ENCODE data around the gene MCUR1. TPM values are rescaled to one million over a fixed set of nuclear protein-coding genes. Genes with fewer than 3 reads are reported as not detected.

Gene MCUR1
- total and polyA plus RNA-seq, 10 of the 15 experiments (the other 5 are each of a cell fraction or from before 2014, with no cell fraction given): 4.4 to 43.9 (median 18.3) TPM

GRCh38 chr6:13764996-13765395, 49.4 kb downstream of the MCUR1 start:
- 45% methylated on average over 9 of the region's 9 CpGs for WGBS (ENCODE audit: insufficient coverage, insufficient replicate concordance, low lambda C conversion rate, missing lambda C conversion rate)
- ChIA-PET RAD21 (ENCODE audit: unreplicated experiment) (interaction anchor here (0.9 to 1.0 kb wide), 2 partner anchors 150 to 430 kb away, joined by 3 read pairs; partner anchors contain the start of gene NOL7), CTCF (interaction anchor here (1.2 to 1.5 kb wide), 2 partner anchors 19 to 364 kb away, joined by 3 read pairs; no protein-coding TSS in a partner anchor), SMC1A (ENCODE audit: uncharacterized antibody, unreplicated experiment) (interaction anchor here (1.4 to 2.0 kb wide), 3 partner anchors 18 to 190 kb away, joined by 4 to 6 read pairs (median 4); partner anchors contain the start of gene SIRT5), POLR2A (no interaction called here)
- DNase-seq (ENCODE audit: low read depth, low spot score) (peak; percentile 16), ATAC-seq (peak; percentile 70), FAIRE-seq (no peak)
- intact Hi-C loops (cut with micrococcal nuclease; ENCODE audit: unreplicated experiment) (no loop called here), in situ Hi-C loops (cut with MboI) (no loop called here)
- no peaks in the 10 kb centered on the region for H3K79me2 ChIP-seq (ENCODE audit: control insufficient read depth, insufficient read depth, low read length)
- H3K36me3 ChIP-seq (ENCODE audit: control insufficient read depth in 2 of 2, insufficient read depth in 2 of 2, low read length in 1 of 2): no peaks in the 10 kb centered on the region
- no peak overlapping the region for H3K27ac ChIP-seq (ENCODE audit: control insufficient read depth, insufficient read depth)
- H3K9ac ChIP-seq (ENCODE audit: control insufficient read depth, insufficient read depth, low read length): no peak overlapping the region
- TF ChIP-seq, protein P1, sequence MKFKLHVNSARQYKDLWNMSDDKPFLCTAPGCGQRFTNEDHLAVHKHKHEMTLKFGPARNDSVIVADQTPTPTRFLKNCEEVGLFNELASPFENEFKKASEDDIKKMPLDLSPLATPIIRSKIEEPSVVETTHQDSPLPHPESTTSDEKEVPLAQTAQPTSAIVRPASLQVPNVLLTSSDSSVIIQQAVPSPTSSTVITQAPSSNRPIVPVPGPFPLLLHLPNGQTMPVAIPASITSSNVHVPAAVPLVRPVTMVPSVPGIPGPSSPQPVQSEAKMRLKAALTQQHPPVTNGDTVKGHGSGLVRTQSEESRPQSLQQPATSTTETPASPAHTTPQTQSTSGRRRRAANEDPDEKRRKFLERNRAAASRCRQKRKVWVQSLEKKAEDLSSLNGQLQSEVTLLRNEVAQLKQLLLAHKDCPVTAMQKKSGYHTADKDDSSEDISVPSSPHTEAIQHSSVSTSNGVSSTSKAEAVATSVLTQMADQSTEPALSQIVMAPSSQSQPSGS (IDR thresholded peaks at IDR 0.05; ENCODE audit: low read length): no peak
- TF ChIP-seq IKZF2 (IDR thresholded peaks at IDR 0.05): 0 out of 4 replicates have a peak, but pooled peaks of 1 of the 2 experiments have one; percentile 31
- peak in 1 of 2 experiments; percentile 57; a peak in 1 of 4 replicates for TF ChIP-seq BHLHE40 (IDR thresholded peaks at IDR 0.05; ENCODE audit: borderline replicate concordance in 1 of 2, low read depth in 2 of 2, low read length in 1 of 2)
- TF ChIP-seq, protein P2, sequence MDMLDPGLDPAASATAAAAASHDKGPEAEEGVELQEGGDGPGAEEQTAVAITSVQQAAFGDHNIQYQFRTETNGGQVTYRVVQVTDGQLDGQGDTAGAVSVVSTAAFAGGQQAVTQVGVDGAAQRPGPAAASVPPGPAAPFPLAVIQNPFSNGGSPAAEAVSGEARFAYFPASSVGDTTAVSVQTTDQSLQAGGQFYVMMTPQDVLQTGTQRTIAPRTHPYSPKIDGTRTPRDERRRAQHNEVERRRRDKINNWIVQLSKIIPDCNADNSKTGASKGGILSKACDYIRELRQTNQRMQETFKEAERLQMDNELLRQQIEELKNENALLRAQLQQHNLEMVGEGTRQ (IDR thresholded peaks at IDR 0.05; ENCODE audit: borderline replicate concordance, low read depth, low read length): no peak
- peak; percentile 54; the same call in 1 of the 2 replicates for TF ChIP-seq MTA2 (IDR thresholded peaks at IDR 0.05; ENCODE audit: low read depth)
- no peak for TF ChIP-seq TCF7 (IDR thresholded peaks at IDR 0.05; ENCODE audit: borderline replicate concordance)
- no peak for TF ChIP-seq SUZ12 (IDR thresholded peaks at IDR 0.05; ENCODE audit: unreplicated experiment)
- TF ChIP-seq POU2F2 (IDR thresholded peaks at IDR 0.05; ENCODE audit: borderline replicate concordance, low read depth, low read length): peak; percentile 47; the same call in 1 of the 3 replicates
- TF ChIP-seq ETV6 (conservative IDR thresholded peaks at IDR 0.05 in 1 of 2, IDR thresholded peaks at IDR 0.05 in 1 of 2; ENCODE audit: borderline replicate concordance in 1 of 2, low read depth in 1 of 2): no peak
- TF ChIP-seq TCF12 (IDR thresholded peaks at IDR 0.05; ENCODE audit: low read depth, low read length): 0 out of 2 replicates have a peak, but pooled peaks have one; percentile 33
- TF ChIP-seq SPI1 (IDR thresholded peaks at IDR 0.05; ENCODE audit: borderline replicate concordance, insufficient read depth, low read depth, low read length): peak; percentile 84; the same call in 1 of the 2 replicates
- peaks cover 0 to 2% of the 10 kb centered on the region in 2 experiments; a peak in 2 of 4 replicates for H3K27me3 ChIP-seq (replicated peaks in 1 of 2; ENCODE audit: control insufficient read depth in 2 of 2, insufficient read depth in 2 of 2, low read length in 1 of 2)
- no peak overlapping the region for H3K4me3 ChIP-seq
- no peak overlapping the region for H3K4me2 ChIP-seq (ENCODE audit: control insufficient read depth, insufficient read depth)
- BruUV-seq (replicated peaks): no TSS peak
- no peaks in the 10 kb centered on the region for H4K20me1 ChIP-seq (ENCODE audit: control insufficient read depth, insufficient read depth)
- peaks cover 23% of the 10 kb centered on the region for H3K4me1 ChIP-seq (ENCODE audit: control insufficient read depth, insufficient read depth, low read length)
- H3K9me3 ChIP-seq (replicated peaks; ENCODE audit: control insufficient read depth, insufficient read depth, low read length): peaks cover 3% of the 10 kb centered on the region; the same call in 2 of the 3 replicates
- H2AFZ ChIP-seq (ENCODE audit: control insufficient read depth, low read depth, low read length): no peak overlapping the region

Data from GM12878 (cell line).